ENCODE results near the gene DSC3.

DSC3 gene

DNA sequence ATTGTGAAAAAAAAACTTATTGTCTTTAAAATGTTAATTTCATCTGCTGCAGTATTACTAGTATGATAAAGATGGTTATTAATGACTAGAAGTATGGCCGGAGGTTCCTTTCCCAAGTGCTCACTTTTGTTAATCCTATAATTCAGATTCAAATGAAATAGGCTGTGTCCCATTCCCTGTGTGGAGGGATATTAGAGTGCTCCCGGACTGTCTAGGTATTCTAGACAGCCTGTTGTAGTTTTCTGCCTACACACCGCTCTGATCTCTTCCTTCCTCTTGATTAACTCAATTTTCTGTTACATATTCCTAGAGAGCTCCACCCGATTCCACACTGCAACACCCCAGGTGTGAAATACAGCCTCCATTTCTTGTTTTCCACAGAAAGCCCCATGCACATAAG is 15.4 kb upstream of the DSC3 start:
- CTCF ChIA-PET: interaction anchor here (1.0 kb wide), 1 partner anchor 9 kb away, joined by 3 read pairs; no protein-coding TSS in a partner anchor
- no peak for TF ChIP-seq FOXM1 (IDR thresholded peaks at IDR 0.05; ENCODE audit: borderline replicate concordance)
- no peak for TF ChIP-seq L3MBTL2 (conservative IDR thresholded peaks at IDR 0.05)
- DNase-seq (ENCODE audit: extremely low spot score): no peak
- POLR2A ChIA-PET: no interaction called here

GRCh38 chr18:31057051-31057450 is 14.5 kb upstream of the DSC3 start:
- ChIA-PET CTCF (no interaction called here), POLR2A (no interaction called here)
- no peak for DNase-seq (ENCODE audit: extremely low spot score)
- no peak for TF ChIP-seq ELF4 (IDR thresholded peaks at IDR 0.05)
- no peak for TF ChIP-seq FOXA1 (IDR thresholded peaks at IDR 0.05)
- TF ChIP-seq SUZ12 (IDR thresholded peaks at IDR 0.05): no peak
- no peak for TF ChIP-seq LEF1 (IDR thresholded peaks at IDR 0.05; ENCODE audit: borderline replicate concordance)
- TF ChIP-seq L3MBTL2 (conservative IDR thresholded peaks at IDR 0.05): no peak
- TF ChIP-seq TARDBP (IDR thresholded peaks at IDR 0.05): no peak
- no peak for TF ChIP-seq FOXK2 (IDR thresholded peaks at IDR 0.05)
- TF ChIP-seq FOXM1 (IDR thresholded peaks at IDR 0.05; ENCODE audit: borderline replicate concordance): no peak
- TF ChIP-seq PKNOX1 (IDR thresholded peaks at IDR 0.05): no peak
- TF ChIP-seq SP1 (IDR thresholded peaks at IDR 0.05): no peak
- TF ChIP-seq CTBP1 (IDR thresholded peaks at IDR 0.05; ENCODE audit: borderline replicate concordance): no peak
- TF ChIP-seq NFRKB (IDR thresholded peaks at IDR 0.05): no peak
- no peak for TF ChIP-seq HDGF (IDR thresholded peaks at IDR 0.05; ENCODE audit: borderline replicate concordance)
- TF ChIP-seq ZNF384 (IDR thresholded peaks at IDR 0.05): no peak
- TF ChIP-seq BHLHE40 (IDR thresholded peaks at IDR 0.05; ENCODE audit: borderline replicate concordance): no peak
- no peak for TF ChIP-seq ARNT (IDR thresholded peaks at IDR 0.05)

GRCh38 chr18:31056296-31056695 is 13.8 kb upstream of the DSC3 start:
- no peak for DNase-seq (ENCODE audit: extremely low spot score)
- POLR2A ChIA-PET: interaction anchor here (0.7 kb wide), 1 partner anchor 9 kb away, joined by 3 read pairs; no protein-coding TSS in a partner anchor
- CTCF ChIA-PET: no interaction called here
- TF ChIP-seq CTBP1 (IDR thresholded peaks at IDR 0.05; ENCODE audit: borderline replicate concordance): no peak
- TF ChIP-seq FOXK2 (IDR thresholded peaks at IDR 0.05): no peak
- TF ChIP-seq SUZ12 (IDR thresholded peaks at IDR 0.05): no peak
- TF ChIP-seq PKNOX1 (IDR thresholded peaks at IDR 0.05): no peak

DNA sequence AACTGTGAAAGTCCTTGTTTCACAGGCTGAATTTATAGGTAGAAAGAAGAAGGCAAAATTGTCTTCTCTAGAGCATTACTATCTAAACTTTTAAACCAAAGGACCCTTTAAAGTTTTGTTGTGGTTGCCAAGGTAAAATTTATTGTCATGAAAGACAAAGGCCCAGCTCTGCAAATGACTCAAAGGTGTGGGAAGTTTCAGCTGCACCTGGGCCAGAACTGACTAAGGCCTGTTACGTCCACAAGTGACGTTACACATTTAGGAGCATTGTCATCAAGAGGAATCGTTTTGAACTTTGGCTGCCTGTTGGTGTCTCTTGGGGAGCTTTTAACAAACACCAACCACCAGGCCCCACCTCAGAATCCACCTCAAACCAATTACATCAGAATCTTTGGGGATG is 8.1 kb upstream of the DSC3 start:
- ChIA-PET CTCF (interaction anchor here (0.6 kb wide), 1 partner anchor 445 kb away, joined by 3 read pairs; no protein-coding TSS in a partner anchor), POLR2A (interaction anchor here (1.5 to 2.2 kb wide), 2 partner anchors 8 to 10 kb away, joined by 5 to 7 read pairs; partner anchors contain the start of gene DSC3)
- TF ChIP-seq LEF1 (IDR thresholded peaks at IDR 0.05; ENCODE audit: borderline replicate concordance) (no peak), CTBP1 (IDR thresholded peaks at IDR 0.05; ENCODE audit: borderline replicate concordance) (no peak), ELF4 (IDR thresholded peaks at IDR 0.05) (no peak), FOXK2 (IDR thresholded peaks at IDR 0.05) (no peak), TARDBP (IDR thresholded peaks at IDR 0.05) (no peak), PKNOX1 (IDR thresholded peaks at IDR 0.05) (no peak), HDGF (IDR thresholded peaks at IDR 0.05; ENCODE audit: borderline replicate concordance) (no peak), FOXA1 (IDR thresholded peaks at IDR 0.05) (no peak), ARNT (IDR thresholded peaks at IDR 0.05) (no peak), SP1 (IDR thresholded peaks at IDR 0.05) (no peak), L3MBTL2 (conservative IDR thresholded peaks at IDR 0.05) (no peak), FOXM1 (IDR thresholded peaks at IDR 0.05; ENCODE audit: borderline replicate concordance) (no peak), BHLHE40 (IDR thresholded peaks at IDR 0.05; ENCODE audit: borderline replicate concordance) (no peak), NFRKB (IDR thresholded peaks at IDR 0.05) (no peak), SUZ12 (IDR thresholded peaks at IDR 0.05) (no peak), ZNF384 (IDR thresholded peaks at IDR 0.05) (no peak)
- DNase-seq (ENCODE audit: extremely low spot score): no peak

- POLR2A ChIA-PET: interaction anchor here (2.2 kb wide), 1 partner anchor 8 kb away, joined by 5 read pairs; no protein-coding TSS in a partner anchor
- TF ChIP-seq SUZ12 (IDR thresholded peaks at IDR 0.05) (no peak), ELF4 (IDR thresholded peaks at IDR 0.05) (no peak), FOXK2 (IDR thresholded peaks at IDR 0.05) (no peak)
- CTCF ChIA-PET: no interaction called here
- DNase-seq (ENCODE audit: extremely low spot score): no peak
Observed at GRCh38 chr18:31049189-31049588, 6.6 kb upstream of the DSC3 start.

DNA sequence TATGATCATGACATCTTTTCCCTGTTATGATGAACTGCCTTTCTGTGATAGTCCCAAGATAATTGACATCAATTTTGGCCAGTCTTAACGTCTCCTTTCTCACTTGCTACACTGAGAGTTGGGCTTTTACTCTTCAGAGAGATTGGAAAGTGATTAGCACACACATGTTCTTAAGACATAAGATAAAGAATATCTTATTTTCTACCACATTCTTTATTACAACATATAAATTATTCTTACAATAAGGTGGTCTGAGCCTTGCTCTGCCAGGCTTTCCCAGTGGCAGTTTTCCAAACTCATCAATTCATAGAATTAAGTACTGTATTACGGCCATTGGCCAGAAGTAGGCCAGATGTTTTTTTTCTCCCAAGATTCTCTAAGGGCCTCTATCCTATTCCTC is 5.7 kb upstream of the DSC3 start:
- CTCF ChIA-PET: interaction anchor here (1.2 kb wide), 1 partner anchor 51 kb away, joined by 4 read pairs; no protein-coding TSS in a partner anchor
- no peak for DNase-seq (ENCODE audit: extremely low spot score)
- TF ChIP-seq NFRKB (IDR thresholded peaks at IDR 0.05) (no peak), FOXK2 (IDR thresholded peaks at IDR 0.05) (no peak), BHLHE40 (IDR thresholded peaks at IDR 0.05; ENCODE audit: borderline replicate concordance) (no peak), FOXA1 (IDR thresholded peaks at IDR 0.05) (no peak), SUZ12 (IDR thresholded peaks at IDR 0.05) (no peak), CTBP1 (IDR thresholded peaks at IDR 0.05; ENCODE audit: borderline replicate concordance) (no peak), LEF1 (IDR thresholded peaks at IDR 0.05; ENCODE audit: borderline replicate concordance) (no peak), PKNOX1 (IDR thresholded peaks at IDR 0.05) (no peak)
- POLR2A ChIA-PET: no interaction called here
